GM11168 (cell line): ENCODE data around the gene SSBP3.

Source experiments
- in situ Hi-C: fragments of 300-500 bp; cut with MboI; formaldehyde crosslinking; loops from one replicate; pipeline ENCODE4 v1.12.0; 2022; ENCODE audit warnings: low sequenced_read_pairs; ENCODE audit not compliant: unreplicated experiment

The SSBP3 gene

DNA sequence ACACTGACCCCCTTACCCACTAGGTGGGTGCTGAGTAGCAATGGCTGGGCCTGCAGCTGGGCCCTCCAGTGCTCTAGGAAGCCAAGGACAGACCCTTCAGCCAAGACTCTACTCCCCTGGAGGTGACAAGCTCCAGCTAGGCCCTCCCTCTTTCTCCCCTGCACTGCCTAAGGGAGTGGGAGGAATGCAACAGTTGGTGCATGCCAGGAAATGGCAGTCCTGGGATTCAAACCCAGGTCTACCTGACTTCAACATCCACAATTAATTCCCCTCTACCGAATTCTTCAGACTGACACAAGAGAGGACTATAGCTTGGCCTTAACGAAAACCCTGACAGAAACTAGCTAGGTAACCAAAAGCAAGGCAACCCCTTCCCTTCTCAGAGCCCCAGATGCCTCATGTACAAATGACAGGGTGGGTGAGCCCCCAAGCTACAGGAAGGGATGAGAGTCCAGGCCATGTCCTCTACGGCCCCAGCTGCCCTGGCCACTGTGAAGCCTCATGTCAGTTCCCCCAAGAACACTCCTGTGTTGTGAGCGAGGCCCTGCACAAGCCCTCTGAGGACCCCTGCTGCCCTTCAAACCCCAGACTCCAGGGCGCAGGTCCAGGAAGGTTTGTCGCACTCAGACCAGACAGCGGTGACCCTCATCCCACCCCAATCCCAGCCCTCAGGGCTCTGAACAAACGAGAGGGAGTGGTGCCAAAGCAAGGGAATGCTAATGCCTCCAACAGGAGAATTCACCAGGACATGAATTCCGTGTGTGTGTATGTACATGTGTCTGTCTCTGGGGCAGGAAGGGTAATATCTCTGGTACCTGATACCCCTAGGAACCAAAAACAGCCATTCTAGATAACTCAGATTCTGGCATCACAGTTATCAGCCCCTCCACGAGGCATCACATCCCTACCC lies 113.9 kb downstream of the SSBP3 start:
- in situ Hi-C loops: no loop called here

DNA sequence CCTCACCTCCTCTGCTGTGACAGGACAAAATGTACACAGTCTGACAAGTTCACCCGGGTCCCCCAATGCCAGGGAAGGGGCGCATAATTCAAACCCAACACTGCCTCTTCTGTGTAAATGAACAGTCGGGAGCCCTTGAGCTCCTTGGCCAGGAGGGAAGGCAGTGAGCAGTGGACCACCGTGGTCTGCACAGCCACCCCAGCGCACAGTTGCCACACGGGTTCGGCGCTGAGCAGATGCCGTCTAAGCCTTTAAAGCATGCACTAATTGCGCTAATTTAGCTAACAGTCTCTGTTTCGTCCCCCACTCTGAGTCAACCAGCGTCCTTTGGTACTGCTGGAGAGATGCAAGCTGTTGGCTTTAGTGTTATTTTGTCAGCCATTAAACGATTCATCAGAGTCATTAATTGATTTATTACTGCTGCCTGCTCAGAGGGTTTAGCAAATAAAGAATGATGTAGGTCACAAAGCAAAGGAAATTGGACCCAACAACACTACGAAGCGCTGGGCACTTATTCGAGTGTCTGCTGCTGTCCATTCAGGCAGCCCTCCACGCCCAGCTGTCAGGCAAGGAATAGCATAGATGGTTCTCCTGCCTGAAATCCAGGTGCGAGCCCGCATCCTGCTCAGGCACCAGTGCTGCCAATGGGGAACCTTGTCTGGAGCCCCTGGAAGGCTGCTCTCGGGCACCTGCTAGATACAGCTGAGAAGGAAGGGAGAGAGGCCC lies 114.8 kb downstream of the SSBP3 start:
- in situ Hi-C loops: no loop called here

DNA sequence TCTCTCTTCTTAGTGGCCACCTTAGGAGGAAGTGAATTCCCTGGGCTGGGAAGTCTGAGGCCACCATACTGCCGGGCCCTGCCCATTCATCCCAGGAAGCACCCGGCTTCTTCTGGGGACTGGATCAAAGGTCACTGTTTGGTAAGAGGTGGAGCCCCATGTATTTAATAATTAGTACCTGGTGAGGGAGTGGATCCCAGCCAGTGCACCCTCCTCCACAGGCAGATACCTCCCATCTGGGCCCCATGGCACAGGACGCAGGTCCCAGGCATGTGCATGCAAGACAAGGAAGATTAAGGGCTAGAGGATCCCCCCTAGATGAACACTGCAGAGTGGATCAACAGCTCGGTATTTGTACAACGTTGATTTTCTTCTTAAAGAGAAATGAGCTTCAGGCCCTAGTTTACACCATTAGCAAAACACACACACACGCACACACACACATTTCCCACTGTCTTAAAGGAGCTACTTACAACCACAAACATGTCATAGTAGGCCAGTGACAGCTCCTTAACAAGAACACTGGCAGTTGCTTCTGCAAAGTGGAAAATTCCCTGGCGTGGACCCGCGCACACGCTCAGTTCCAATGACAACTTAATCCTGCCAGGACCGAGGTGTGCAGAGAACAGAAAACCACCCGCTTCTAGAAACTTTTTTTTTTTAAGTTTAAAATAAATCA lies 115.5 kb downstream of the SSBP3 start:
- in situ Hi-C loops: no loop called here

DNA sequence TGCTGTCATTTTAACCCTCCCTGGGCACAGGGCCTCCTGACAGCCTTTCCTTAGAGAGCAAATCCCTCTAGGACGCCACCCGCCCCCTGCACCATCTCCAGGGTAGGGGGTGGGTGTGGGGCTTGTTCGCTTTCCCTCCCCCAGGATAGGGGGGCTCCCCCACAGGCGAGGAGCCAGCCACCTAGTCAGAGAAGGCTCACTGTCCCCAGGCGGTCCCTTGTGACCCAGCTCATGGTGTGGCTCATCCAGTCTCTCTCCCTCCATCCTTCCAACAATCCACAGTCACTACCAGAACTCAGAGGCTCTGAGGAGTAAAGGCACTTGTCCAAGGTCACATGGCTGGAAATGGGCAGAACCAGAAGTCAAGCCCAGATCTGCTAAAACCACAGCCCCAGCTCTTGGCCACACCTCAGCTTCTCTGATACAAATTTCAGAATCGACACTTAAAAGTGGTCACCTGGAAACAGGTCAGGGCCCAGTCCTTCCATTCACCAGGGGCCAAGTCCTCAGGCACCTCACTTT lies 116.4 kb downstream of the SSBP3 start:
- in situ Hi-C loops: no loop called here

DNA sequence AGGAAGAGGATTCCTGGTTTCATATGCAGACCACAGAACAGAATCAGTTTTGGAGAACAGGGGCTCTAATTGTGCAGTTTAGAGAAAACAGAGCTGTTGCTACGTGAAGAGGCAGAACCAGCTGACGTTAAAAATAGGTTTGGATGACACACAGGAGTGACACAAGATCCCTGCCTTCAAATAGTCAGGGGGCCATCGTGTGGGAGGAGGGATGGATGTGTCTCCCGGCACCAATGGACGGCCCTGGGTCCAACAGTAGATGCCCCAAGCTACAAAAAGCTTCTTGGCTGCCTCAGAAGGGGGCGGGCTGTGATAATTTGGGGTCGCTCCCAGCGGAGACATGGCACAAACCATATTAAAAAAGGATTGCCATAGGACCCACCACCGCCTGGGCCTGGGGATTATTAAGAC lies 118.4 kb downstream of the SSBP3 start:
- in situ Hi-C loops: no loop called here

DNA sequence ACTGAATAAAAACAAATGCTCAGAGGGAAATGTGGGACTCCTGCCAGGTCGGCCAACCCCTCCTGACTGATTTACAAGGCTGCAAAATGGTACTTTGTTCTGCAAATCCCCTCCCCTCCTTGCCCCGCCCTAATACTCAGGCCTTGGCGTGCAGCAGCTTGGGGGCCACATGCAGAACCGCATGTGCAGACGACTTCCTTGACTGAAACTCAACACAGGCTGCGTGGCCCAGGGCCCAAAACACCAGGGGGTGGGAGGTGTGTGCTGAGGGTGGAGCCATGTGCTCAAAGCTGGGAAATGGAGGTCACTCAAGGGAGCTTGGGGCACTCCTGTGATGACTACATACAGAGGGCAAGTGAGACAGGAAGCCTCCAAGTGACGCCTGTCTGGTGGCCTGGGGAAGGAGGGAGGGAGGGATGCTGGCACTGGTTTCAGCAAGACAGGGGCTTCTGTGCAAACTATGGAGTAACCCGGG lies 119.0 kb downstream of the SSBP3 start:
- in situ Hi-C loops: no loop called here

DNA sequence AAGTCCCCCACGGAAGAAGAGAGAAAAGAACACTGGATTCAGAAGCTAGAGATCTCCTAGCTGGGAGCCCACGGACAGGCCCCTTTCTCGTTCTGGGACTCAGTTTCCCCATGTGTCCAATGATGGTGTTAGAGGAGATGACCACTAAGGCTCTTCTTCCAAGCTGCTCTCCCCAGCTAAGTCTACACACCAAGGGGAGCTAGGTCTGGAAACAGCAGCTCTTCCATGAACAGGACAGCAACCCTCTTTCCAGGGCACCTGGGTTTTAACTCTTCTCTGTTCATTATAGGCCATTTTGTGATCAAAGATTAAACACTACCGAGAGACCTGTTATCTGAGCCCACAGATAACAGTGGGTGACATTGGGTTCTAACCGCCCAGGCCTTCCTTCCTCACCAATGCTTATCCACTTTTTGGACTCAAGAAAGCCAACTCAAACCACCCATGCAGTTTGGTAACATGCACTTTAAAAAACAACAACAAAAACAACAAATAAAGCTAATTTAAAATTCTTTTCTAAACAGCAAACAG lies 120.3 kb downstream of the SSBP3 start:
- in situ Hi-C loops: no loop called here

DNA sequence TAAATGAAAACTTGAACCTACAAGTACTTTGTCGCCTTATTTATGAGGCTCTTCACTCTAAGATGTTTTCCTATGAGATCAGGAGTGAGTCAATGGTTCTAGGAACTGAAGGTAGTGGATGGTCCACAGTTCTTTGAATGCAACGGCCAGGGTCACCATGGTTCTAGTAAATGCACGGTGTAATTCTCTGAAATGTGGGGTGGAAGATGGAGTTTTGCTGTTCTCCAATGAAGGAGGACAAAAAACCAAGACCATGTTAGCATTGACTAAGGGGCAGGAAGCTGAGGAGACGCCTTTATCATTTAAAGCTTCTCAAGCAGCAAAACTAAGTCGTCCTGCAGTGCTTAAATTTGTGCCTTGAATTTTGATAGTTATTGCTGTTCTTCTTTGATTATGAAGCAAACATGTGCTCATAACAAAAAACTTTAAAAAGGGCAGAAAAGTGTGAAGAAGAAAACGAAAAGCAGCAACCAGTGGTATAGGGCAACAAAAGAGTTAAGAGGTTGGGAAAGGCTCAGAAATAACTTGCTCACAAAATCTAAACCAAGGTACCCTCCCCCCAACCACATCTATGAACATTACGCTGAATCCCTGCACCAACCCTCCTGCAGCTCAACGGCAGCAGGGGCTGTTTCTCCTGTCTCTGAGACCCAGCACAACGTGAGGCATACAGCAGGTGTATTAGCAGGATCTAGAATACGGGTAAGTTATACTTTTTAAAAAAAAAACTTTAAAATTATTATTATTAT lies 121.2 kb downstream of the SSBP3 start:
- in situ Hi-C loops: no loop called here

DNA sequence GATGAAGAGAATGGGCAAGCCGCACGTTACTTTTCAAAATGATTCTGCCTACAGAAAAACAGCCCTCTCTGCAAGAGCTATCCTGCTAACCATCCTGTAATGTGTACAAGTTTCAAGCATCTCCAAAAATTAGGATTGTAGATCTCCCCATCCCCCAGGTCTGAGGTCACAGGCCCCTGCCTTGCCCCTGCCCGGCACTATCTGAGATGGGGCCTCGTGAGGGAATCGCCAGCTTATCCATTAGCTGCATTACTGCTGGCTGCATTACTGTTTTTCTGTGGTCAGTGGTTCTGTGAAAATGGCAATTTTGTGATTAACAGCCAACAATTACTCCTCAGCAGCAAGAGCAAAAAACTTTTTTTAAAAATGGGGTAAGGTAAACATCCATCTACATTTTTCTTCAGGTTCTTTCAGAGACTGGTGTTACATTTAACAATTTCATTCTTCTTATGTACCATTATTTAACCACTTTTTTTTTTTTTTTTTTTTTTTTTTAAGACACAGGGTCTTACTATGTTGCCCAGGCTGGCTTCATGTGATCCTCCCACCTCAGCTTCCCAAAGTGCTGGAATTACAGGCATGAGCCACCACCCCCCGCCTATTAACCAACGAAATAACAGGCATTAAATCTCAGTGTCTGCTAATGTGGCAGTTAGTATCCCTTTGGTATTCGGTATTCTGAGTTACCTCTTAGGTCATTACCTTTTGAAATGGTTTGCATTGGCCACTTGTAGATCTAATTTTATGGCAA lies 122.4 kb downstream of the SSBP3 start:
- in situ Hi-C loops: no loop called here

DNA sequence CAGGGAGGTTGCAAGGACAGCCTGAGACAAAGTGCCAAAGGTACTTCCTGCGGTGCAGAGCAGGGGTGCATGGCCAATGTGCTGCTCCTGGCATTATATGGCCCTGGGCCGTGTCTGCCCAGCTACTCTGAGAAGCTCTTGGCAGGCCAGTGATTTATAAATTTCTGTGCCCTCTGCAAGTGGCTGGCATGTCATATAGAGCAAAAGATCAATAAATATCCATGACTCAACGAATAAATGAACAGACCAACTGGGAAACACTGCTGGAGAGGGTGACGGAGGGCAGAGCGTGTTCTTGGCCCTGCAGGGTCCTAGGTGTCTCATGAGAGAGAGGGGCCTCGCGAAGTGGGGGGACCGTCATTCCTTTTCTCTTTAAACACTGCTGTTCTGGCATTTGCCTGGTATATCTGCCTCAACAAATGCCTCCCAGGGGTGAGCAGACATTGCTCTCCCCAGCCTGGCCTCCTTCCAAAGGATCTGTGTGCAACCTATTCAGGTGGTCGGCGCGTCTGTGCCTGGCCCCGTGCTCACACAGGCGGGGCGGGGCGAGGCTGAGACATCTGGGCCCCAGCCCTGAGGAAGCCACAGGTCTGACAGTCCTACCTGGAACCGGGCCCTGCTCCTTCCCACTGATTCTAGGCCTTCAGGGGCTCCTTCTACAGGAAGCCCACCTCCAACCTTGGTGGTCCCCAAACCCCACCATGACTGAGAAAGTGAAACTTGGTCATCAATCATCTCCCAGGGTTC lies 123.9 kb downstream of the SSBP3 start:
- in situ Hi-C loops: no loop called here

DNA sequence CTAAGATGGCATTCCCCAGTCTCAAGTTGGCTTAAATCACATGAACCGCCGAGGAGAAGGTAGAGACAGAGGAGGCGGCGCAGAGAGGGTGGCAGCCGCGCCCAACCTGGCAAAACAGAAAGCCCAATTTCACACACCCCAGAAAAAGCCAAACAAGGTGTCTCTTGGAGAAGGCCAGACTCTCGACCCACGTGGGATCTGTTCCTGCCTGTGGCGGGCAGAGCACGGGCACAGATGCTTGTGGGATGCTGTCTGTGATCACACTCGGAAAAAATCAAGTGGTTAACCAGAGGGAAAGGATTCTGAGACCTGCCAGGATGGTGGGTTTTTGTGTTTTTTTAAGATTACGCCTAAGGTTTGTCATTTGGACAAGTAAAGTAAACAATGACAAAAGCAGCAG lies 125.5 kb downstream of the SSBP3 start:
- in situ Hi-C loops: no loop called here

DNA sequence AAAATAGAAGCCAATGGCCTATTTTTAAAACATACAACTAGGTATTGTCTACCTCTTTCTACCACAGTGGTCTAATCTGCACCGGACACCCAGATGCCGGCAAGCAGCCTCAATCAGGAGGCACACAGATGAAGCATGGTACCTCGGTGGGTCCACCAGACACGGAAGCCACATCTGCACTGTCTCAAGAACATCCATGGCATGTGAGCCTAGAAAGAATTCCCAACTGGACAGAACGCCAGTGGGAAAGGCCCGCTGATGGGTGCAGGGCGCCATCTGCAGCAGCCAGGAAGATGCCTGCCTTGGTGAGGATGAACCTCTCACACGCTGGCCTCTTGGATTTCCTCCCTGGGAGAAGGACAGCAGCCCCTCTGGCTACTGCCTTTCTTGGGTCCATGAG lies 126.7 kb downstream of the SSBP3 start:
- in situ Hi-C loops: no loop called here

DNA sequence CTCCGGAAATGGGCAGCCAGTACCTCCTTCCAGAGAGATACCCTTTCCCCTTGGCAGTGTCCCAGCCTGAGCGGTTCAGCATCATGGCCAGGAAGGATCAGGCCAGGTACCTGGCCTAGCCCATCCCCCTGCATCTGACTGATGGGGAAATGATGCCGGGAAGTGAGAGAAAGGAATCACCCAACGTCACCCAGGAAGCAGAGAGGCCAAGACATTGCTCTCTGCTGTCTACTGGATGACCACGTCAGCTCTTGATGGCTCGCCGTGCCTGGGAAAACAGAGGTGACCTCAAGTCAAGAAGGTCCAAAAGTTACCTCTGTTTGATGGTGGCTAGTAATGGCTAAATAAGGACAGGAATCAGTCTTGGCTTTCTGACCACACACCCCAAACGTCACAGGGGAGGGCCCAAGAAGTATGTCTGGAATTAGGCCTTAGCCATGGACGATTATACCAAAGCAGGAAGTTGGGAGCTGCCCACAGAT lies 127.2 kb downstream of the SSBP3 start:
- in situ Hi-C loops: no loop called here

DNA sequence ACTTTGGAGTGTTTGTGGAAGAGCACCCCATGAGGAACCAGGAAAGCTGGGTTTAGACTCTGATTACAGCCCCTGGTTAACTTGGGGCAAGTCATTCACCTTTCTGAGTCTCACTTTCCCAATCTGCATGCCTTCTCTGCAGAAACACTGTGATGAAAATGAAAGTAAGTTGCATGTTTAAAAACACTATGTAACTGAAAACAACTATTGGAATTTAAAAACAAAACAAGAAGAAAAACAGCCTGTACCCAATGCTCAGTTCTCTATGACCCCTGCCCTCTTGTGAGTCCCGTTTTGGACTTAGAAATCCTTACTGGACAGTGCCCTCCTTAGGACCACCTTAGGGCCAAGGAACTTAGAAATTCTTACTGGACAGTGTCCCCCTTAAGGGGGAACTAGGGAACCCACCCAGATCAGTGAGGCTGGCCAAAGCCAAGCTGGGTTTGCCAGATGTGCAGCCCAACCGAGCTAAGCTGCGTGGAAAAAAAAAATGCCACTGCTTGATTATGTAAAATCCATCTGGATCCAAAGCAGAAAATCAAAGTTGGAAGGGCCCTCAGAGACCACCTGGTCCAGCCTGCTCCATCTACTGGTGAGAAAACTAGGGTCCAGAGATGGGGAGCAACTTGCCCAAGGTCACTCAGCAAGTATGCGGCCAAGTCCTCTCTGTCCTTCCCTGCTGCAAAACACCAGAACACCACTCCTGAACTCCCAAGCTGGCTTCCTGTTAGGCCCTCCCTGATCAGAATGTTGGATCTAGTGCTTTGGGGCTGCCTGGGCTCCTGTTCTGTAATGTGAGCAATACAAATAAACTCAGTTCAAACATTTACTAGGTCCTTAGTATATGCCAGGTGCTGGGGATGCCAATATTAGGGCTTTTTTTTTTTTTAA lies 128.5 kb downstream of the SSBP3 start:
- in situ Hi-C loops: no loop called here

DNA sequence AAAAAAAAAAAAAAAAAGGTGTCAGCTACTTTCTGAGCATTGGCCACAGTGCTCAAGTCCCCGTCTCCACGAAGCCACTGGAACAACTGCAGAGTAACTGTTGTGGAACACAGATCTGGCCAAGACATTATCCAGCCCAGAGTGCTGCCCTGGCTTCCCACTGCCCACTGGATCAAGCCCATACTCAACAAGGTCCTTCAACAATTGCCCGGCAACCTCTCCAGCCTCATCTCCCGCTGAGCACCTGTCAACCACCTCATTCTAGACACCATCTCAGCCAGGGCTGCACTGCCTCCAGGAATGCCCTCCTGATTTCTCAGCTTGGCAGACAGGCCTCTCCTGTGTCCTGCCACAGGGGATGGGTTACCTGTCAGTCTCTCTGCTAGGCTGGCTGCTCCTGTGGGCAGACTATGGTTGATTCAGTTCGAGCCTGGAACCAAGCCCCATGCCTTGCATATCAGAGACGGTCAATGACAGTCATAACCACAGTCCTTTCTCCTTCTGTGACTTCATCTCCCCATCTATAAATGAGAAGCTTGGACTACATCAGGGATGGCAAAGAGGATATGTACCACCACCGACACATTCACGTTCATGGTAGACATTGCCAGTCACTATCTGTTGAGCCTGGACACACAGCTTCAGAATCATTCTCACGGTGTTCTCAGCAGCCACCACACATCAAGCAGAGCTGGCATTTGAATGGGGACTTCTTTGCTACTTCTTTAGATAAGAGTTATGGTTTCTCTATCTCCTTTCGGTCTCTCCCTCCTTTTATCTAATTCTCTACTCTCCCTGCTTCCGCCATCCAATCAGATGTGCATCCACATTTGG lies 129.4 kb downstream of the SSBP3 start:
- in situ Hi-C loops: no loop called here

DNA sequence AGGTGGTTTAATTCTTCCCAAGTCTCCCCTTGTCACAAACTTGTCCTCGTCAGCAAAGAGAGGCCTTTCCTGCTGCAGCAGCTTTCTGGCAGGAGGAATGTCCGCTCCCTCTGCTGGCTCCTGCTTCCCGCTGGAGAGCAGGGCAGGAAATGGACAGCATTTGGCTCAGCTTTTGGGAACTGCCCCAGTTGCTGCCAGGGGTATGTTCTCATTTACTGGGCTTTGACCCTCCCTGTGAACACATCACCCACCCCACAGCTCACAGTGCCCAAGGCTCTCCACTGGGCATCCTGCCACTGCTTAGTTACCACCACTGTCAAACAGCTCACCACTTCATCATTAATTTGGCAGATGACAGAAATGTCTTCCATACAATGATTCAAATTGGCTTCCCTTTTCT lies 130.8 kb downstream of the SSBP3 start:
- in situ Hi-C loops: no loop called here
